GM19468 (cell line): ENCODE data around the gene MTIF2.
A peak's percentile ranks its signal among the peaks of the same experiment; 100 is the strongest.
"Not testable (repeated sequence)": the region's sequence is repeated elsewhere in the genome, so short reads cannot be mapped to it uniquely, and the experiment has no call there.

ENCODE experiments used
- ATAC-seq: cut with Tn5 transposase; IDR thresholded peaks from one replicate; pipeline ENCODE4 v1.9.1; 2021; ENCODE audit warnings: mild to moderate bottlenecking, moderate library complexity, moderate number of reproducible peaks; ENCODE audit not compliant: unreplicated experiment; ENCODE audit errors: extremely low read depth

Gene MTIF2

GRCh38 chr2:55268907-55269644 lies at the start of gene MTIF2:
TSS of gene MTIF2 (minus strand) at chr2:55269231. CDS start at chr2:55263858, 5,373 bp downstream.
- ATAC-seq, result peak; percentile 86

GRCh38 chr2:55314985-55315384 lies 46.0 kb upstream of the MTIF2 start:
- no peak for ATAC-seq

GRCh38 chr2:55311444-55311870 lies 42.4 kb upstream of the MTIF2 start:
- ATAC-seq, result peak; percentile 81

GRCh38 chr2:55309446-55309845 lies 40.4 kb upstream of the MTIF2 start:
- no peak for ATAC-seq

- peak; percentile 61 for ATAC-seq
These were observed 33.2 kb upstream of the MTIF2 start for GRCh38 chr2:55302241-55302640.

GRCh38 chr2:55301277-55301676 lies 32.2 kb upstream of the MTIF2 start:
- ATAC-seq, result no peak

GRCh38 chr2:55296393-55296792 lies 27.4 kb upstream of the MTIF2 start:
- ATAC-seq, result no peak

GRCh38 chr2:55283083-55283482 lies 14.1 kb upstream of the MTIF2 start:
- ATAC-seq, result no peak

- ATAC-seq, result peak; percentile 96
These were observed 13.3 kb upstream of the MTIF2 start for GRCh38 chr2:55282110-55282917.

GRCh38 chr2:55280851-55281546 lies 12.0 kb upstream of the MTIF2 start:
- not testable (repeated sequence) for ATAC-seq

GRCh38 chr2:55279859-55280424 lies 10.9 kb upstream of the MTIF2 start:
- ATAC-seq, result not testable (repeated sequence)

GRCh38 chr2:55279214-55279835 lies 10.3 kb upstream of the MTIF2 start:
- ATAC-seq, result not testable (repeated sequence)

- ATAC-seq, result no peak
These were observed 8.3 kb upstream of the MTIF2 start for GRCh38 chr2:55277310-55277709.

- not testable (repeated sequence) for ATAC-seq
These were observed 5.3 kb upstream of the MTIF2 start for GRCh38 chr2:55274346-55274745.

- no peak for ATAC-seq
These were observed 587 bp upstream of the MTIF2 start for GRCh38 chr2:55269645-55269990.

GRCh38 chr2:55268288-55268906 lies 634 bp downstream of the MTIF2 start:
- ATAC-seq, result no peak

- ATAC-seq, result not testable (repeated sequence)
These were observed 9.4 kb downstream of the MTIF2 start for GRCh38 chr2:55259586-55259985.

- ATAC-seq, result no peak
These were observed 16.2 kb downstream of the MTIF2 start for GRCh38 chr2:55252832-55253231.

- no peak for ATAC-seq
These were observed 22.0 kb downstream of the MTIF2 start for GRCh38 chr2:55247025-55247424.

- no peak for ATAC-seq
These were observed 23.6 kb downstream of the MTIF2 start for GRCh38 chr2:55245411-55245810.
